ENCODE data around the gene TDRD3. TPM values are rescaled to one million over a fixed set of nuclear protein-coding genes. Genes with fewer than 3 reads are reported as not detected.
"Not testable (repeated sequence)": the region's sequence is repeated elsewhere in the genome, so short reads cannot be mapped to it uniquely, and the experiment has no call there.

The TDRD3 gene
- polyA plus RNA-seq, 1 of the 3 experiments (the other 2 are of a cell fraction): 3.8 TPM

DNA sequence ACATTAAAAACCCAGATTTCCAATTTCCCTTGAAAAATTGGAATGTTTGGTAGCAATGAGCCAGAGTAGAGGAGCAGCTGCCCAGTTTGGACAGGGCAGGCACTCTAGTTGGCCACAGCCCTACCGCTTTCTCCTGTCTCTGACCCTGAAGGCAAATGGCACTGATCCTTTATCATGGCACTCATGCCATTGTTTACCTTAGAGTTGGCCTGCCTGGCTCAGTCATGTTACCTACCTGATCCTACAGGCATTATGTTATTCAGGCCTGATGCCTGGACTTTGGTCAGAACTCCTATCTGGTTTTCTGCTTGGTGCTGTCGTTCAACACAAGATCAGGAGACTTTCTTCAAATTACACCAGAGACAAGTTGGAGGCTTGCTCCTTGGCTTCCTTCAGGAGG lies 24.9 kb upstream of the TDRD3 start:
- WGBS (ENCODE audit: low lambda C conversion rate): 76% methylated on average over 2 of the region's 2 CpGs
- CTCF ChIA-PET: no interaction called here

DNA sequence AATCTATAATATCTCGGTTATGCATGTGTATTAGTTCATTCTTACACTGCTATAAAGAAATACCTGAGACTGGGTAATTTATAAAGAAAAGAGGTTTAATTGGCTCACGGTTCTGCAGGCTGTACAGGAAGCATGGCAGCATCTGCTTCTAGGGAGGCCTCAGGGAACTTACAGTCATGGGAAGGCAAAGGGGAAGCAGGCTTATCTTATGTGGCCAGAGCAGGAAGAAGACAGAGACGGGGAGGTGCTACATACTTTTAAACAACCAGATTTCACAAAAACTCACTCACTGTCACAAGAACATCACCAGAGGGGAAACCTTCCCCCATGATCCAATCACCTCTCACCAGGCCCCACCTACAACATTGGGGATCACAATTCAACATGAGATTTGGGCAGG lies 17.7 kb upstream of the TDRD3 start:
- WGBS (ENCODE audit: low lambda C conversion rate): 70% methylated on average over 3 of the region's 3 CpGs
- H3K9me2 ChIP-seq; POLR2A ChIA-PET; H3K4me3 ChIP-seq (ENCODE audit: low read depth in 2 of 2, low read length in 1 of 2); H3K9ac ChIP-seq; H3K4me1 ChIP-seq (ENCODE audit: control insufficient read depth in 1 of 2, insufficient read depth in 2 of 2, low read depth in 1 of 2, low read length in 1 of 2); H3K9me3 ChIP-seq; H3K79me2 ChIP-seq (ENCODE audit: insufficient read depth); DNase-seq; H4K20me1 ChIP-seq (ENCODE audit: insufficient read depth); CTCF ChIA-PET; H3F3A ChIP-seq (replicated peaks; ENCODE audit: insufficient read depth); H3K36me3 ChIP-seq (replicated peaks in 1 of 2; ENCODE audit: control insufficient read depth in 1 of 2, insufficient read depth in 2 of 2, low read length in 1 of 2); H3K27me3 ChIP-seq (ENCODE audit: insufficient read depth); H3K4me2 ChIP-seq; H3K27ac ChIP-seq (ENCODE audit: low read depth in 2 of 2, low read length in 1 of 2); H2AFZ ChIP-seq (ENCODE audit: low read depth): not testable (repeated sequence)

More for the DNA sequence above, 24.9 kb upstream of the TDRD3 start:
- no peaks in the 10 kb centered on the region for H3K9me3 ChIP-seq
- no peak overlapping the region for H3K27ac ChIP-seq (ENCODE audit: low read depth in 2 of 2, low read length in 1 of 2)
- no peaks in the 10 kb centered on the region for H3F3A ChIP-seq (replicated peaks; ENCODE audit: insufficient read depth)
- H3K9ac ChIP-seq: no peak overlapping the region
- TF ChIP-seq TAF1 (IDR thresholded peaks at IDR 0.05; ENCODE audit: borderline replicate concordance, low read depth, low read length) (no peak), TCF12 (IDR thresholded peaks at IDR 0.05) (no peak), MXI1 (IDR thresholded peaks at IDR 0.05; ENCODE audit: low read depth, low read length) (no peak)
- no peaks in the 10 kb centered on the region for H3K27me3 ChIP-seq (ENCODE audit: insufficient read depth)
- H3K4me2 ChIP-seq: no peak overlapping the region
- DNase-seq: no peak
- no peak overlapping the region for H3K4me3 ChIP-seq (ENCODE audit: low read depth in 2 of 2, low read length in 1 of 2)
- no peaks in the 10 kb centered on the region for H3K79me2 ChIP-seq (ENCODE audit: insufficient read depth)
- H2AFZ ChIP-seq (ENCODE audit: low read depth): no peak overlapping the region
- H4K20me1 ChIP-seq (ENCODE audit: insufficient read depth): no peaks in the 10 kb centered on the region
- no peaks in the 10 kb centered on the region for H3K9me2 ChIP-seq
- POLR2A ChIA-PET: no interaction called here
- H3K4me1 ChIP-seq (ENCODE audit: control insufficient read depth in 1 of 2, insufficient read depth in 2 of 2, low read depth in 1 of 2, low read length in 1 of 2): no peaks in the 10 kb centered on the region
- no peaks in the 10 kb centered on the region for H3K36me3 ChIP-seq (replicated peaks in 1 of 2; ENCODE audit: control insufficient read depth in 1 of 2, insufficient read depth in 2 of 2, low read length in 1 of 2)

DNA sequence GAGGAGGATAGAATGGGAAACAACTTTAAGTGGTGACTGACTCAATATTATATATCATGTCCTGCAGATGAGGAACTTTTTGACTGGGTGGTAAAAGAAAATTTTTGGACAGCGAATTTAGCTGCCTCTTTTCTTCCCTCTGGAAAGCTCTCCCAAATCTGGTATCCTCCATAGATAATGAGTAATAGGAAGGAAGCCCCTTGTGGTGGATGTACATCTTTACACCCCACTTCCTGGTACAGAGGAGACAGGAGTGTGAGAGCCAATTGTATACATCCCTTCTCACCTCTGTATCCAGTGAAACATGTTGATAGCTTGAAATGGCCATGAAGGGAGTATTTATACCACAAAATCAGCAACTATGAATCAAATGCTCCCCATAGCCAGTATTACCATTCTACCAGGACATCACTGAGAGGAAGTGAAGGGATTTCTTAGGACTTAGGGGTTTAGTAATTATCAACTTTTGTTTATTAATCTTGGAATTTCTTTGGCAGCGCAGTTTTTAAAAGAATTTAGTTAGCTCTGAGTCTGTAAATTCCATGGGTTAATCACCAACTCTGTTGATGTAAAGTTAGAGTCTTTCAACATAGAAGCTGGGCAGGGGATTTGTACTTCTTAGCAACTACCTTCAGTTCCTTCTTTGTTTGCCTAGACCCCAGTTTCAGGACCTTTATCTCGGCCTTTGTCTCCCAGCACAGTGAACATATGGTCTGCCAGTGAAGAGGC lies 17.0 kb upstream of the TDRD3 start:
- no peaks in the 10 kb centered on the region for H4K20me1 ChIP-seq (ENCODE audit: insufficient read depth)
- H3K27ac ChIP-seq (ENCODE audit: low read depth in 2 of 2, low read length in 1 of 2): no peak overlapping the region
- H3K9ac ChIP-seq: no peak overlapping the region
- no peaks in the 10 kb centered on the region for H3K9me3 ChIP-seq
- DNase-seq: no peak
- no peaks in the 10 kb centered on the region for H3K9me2 ChIP-seq
- TF ChIP-seq MXI1 (IDR thresholded peaks at IDR 0.05; ENCODE audit: low read depth, low read length) (no peak), ELF1 (IDR thresholded peaks at IDR 0.05) (no peak)
- TF ChIP-seq, protein P1, sequence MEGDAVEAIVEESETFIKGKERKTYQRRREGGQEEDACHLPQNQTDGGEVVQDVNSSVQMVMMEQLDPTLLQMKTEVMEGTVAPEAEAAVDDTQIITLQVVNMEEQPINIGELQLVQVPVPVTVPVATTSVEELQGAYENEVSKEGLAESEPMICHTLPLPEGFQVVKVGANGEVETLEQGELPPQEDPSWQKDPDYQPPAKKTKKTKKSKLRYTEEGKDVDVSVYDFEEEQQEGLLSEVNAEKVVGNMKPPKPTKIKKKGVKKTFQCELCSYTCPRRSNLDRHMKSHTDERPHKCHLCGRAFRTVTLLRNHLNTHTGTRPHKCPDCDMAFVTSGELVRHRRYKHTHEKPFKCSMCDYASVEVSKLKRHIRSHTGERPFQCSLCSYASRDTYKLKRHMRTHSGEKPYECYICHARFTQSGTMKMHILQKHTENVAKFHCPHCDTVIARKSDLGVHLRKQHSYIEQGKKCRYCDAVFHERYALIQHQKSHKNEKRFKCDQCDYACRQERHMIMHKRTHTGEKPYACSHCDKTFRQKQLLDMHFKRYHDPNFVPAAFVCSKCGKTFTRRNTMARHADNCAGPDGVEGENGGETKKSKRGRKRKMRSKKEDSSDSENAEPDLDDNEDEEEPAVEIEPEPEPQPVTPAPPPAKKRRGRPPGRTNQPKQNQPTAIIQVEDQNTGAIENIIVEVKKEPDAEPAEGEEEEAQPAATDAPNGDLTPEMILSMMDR (IDR thresholded peaks at IDR 0.05): peak; percentile 30; the same call in 1 of the 2 replicates
- no peak overlapping the region for H3K4me2 ChIP-seq
- ChIA-PET POLR2A (no interaction called here), CTCF (interaction anchor here (0.9 to 1.7 kb wide), 3 partner anchors 11 to 51 kb away, joined by 5 to 7 read pairs (median 5); partner anchors contain the start of gene TDRD3)
- H3K79me2 ChIP-seq (ENCODE audit: insufficient read depth): no peaks in the 10 kb centered on the region
- H2AFZ ChIP-seq (ENCODE audit: low read depth): no peak overlapping the region
- WGBS (ENCODE audit: low lambda C conversion rate): 48% methylated on average over 3 of the region's 3 CpGs
- no peaks in the 10 kb centered on the region for H3F3A ChIP-seq (replicated peaks; ENCODE audit: insufficient read depth)
- no peak overlapping the region for H3K4me3 ChIP-seq (ENCODE audit: low read depth in 2 of 2, low read length in 1 of 2)
- no peaks in the 10 kb centered on the region for H3K36me3 ChIP-seq (replicated peaks in 1 of 2; ENCODE audit: control insufficient read depth in 1 of 2, insufficient read depth in 2 of 2, low read length in 1 of 2)
- H3K4me1 ChIP-seq (ENCODE audit: control insufficient read depth in 1 of 2, insufficient read depth in 2 of 2, low read depth in 1 of 2, low read length in 1 of 2): no peaks in the 10 kb centered on the region
- no peaks in the 10 kb centered on the region for H3K27me3 ChIP-seq (ENCODE audit: insufficient read depth)
